C4-2B (cell line): ENCODE measurements around the gene ELFN2.

Experiments used
- CTCF ChIP-seq: fragments of 450-650 bp; conservative IDR thresholded peaks from 2 replicates; pipeline ENCODE4 v1.5.1; 2017; ENCODE audit warnings: mild to moderate bottlenecking
- ZFX ChIP-seq: fragments of 450-650 bp; IDR thresholded peaks from 2 replicates; pipeline ENCODE4 v1.6.1; 2017

- no peak for TF ChIP-seq CTCF
- no peak for TF ChIP-seq ZFX
Measured at GRCh38 chr22:37375801-37376200, 51.5 kb downstream of the ELFN2 start.
